Fibroblast of pulmonary artery (primary cell): ENCODE results near the gene PSMD1.
"Not testable (repeated sequence)": the region's sequence is repeated elsewhere in the genome, so short reads cannot be mapped to it uniquely, and the experiment has no call there.

Experiments used
- DNase-seq: peaks from one replicate; pipeline ENCODE4 v3.0.0-alpha.2; 2010; ENCODE audit warnings: low read depth
- H3K4me3 ChIP-seq: replicated peaks from 2 replicates; pipeline ENCODE4 v1.5.1; 2011; ENCODE audit warnings: low read depth, mild to moderate bottlenecking, control low read depth, low read length, moderate library complexity
- CTCF ChIP-seq: IDR thresholded peaks from 2 replicates; pipeline ENCODE4 v1.5.1; 2011; ENCODE audit warnings: mild to moderate bottlenecking, control low read depth, low read length, inconsistent platforms; ENCODE audit errors: missing control alignments

PSMD1 gene

GRCh38 chr2:231012463-231012862 is 44.2 kb upstream of the PSMD1 start:
- H3K4me3 ChIP-seq: no peak overlapping the region
- no peak for DNase-seq
- TF ChIP-seq CTCF: no peak

GRCh38 chr2:231013820-231014219 is 42.8 kb upstream of the PSMD1 start:
- TF ChIP-seq CTCF: no peak
- DNase-seq: no peak
- no peak overlapping the region for H3K4me3 ChIP-seq

- H3K4me3 ChIP-seq: no peak overlapping the region
- TF ChIP-seq CTCF: no peak
- DNase-seq: no peak
These were observed 41.2 kb upstream of the PSMD1 start for GRCh38 chr2:231015478-231015877.

- TF ChIP-seq CTCF: no peak
- H3K4me3 ChIP-seq: no peak overlapping the region
- no peak for DNase-seq
These were observed 40.7 kb upstream of the PSMD1 start for GRCh38 chr2:231015926-231016325.

GRCh38 chr2:231016566-231017230 is 40.0 kb upstream of the PSMD1 start:
- no peak overlapping the region for H3K4me3 ChIP-seq
- DNase-seq: peak; percentile 29
- TF ChIP-seq CTCF: no peak

GRCh38 chr2:231017231-231017598 is 39.5 kb upstream of the PSMD1 start:
- no peak overlapping the region for H3K4me3 ChIP-seq
- no peak for TF ChIP-seq CTCF

GRCh38 chr2:231018184-231018583 is 38.5 kb upstream of the PSMD1 start:
- H3K4me3 ChIP-seq: no peak overlapping the region
- DNase-seq: no peak
- no peak for TF ChIP-seq CTCF

More at GRCh38 chr2:231017231-231017598, 39.5 kb upstream of the PSMD1 start:
- DNase-seq: no peak

GRCh38 chr2:231025059-231025458 is 31.6 kb upstream of the PSMD1 start:
- DNase-seq, H3K4me3 ChIP-seq: not testable (repeated sequence)
